Mesothelial cell of epicardium (in vitro differentiated cells): ENCODE results near the gene MMP21. TPM values are rescaled to one million over a fixed set of nuclear protein-coding genes. Genes with fewer than 3 reads are reported as not detected.

Experiments
- DNase-seq, 2 experiments: peaks; one replicate each; pipeline ENCODE4 v3.0.0; 2021; ENCODE audit warnings: low spot score in 2 of 2; ENCODE audit not compliant: unreplicated experiment in 2 of 2
- H3K27ac Mint-ChIP-seq: 2 replicates; pipeline ENCODE4 v1.8.0; 2021; ENCODE audit warnings: mixed read lengths
- H3K27me3 Mint-ChIP-seq: 2 replicates; pipeline ENCODE4 v1.8.0; 2021; ENCODE audit warnings: low read depth, mixed read lengths
- H3K36me3 Mint-ChIP-seq: 2 replicates; pipeline ENCODE4 v1.8.0; 2021; ENCODE audit warnings: mixed read lengths
- H3K4me1 Mint-ChIP-seq: 2 replicates; pipeline ENCODE4 v1.8.0; 2021; ENCODE audit warnings: mixed read lengths
- H3K4me3 Mint-ChIP-seq: 2 replicates; pipeline ENCODE4 v1.8.0; 2021; ENCODE audit warnings: mild to moderate bottlenecking, moderate library complexity, mixed read lengths
- H3K9me3 Mint-ChIP-seq: 2 replicates; pipeline ENCODE4 v1.8.0; 2021; ENCODE audit warnings: mixed read lengths
- CTCF ChIP-seq: fragments of 200-600 bp; sonication (generic); IDR thresholded peaks from one replicate; pipeline ENCODE4 v1.5.0; 2021; ENCODE audit warnings: antibody characterized with exemption; ENCODE audit not compliant: unreplicated experiment
- total RNA-seq: library from RNA; stranded (reverse); gene quantifications from 3 replicates; pipeline ENCODE4 v1.2.1, GENCODE V29; 2021

MMP21 gene
- total RNA-seq, 1 donor from 2014 or later, result 0.18 TPM

- DNase-seq, result no peak
- no peak for TF ChIP-seq CTCF
- Mint-ChIP-seq H3K27ac (no peak overlapping the region), H3K4me1 (no peaks in the 10 kb centered on the region), H3K27me3 (no peaks in the 10 kb centered on the region), H3K36me3 (peaks cover under 1% of the 10 kb centered on the region), H3K9me3 (peaks cover 6% of the 10 kb centered on the region), H3K4me3 (no peak overlapping the region)
Measured at GRCh38 chr10:125774581-125775191, 935 bp downstream of the MMP21 start.

- DNase-seq, result no peak
Measured at GRCh38 chr10:125773687-125774543, 1.7 kb downstream of the MMP21 start.

GRCh38 chr10:125772864-125773180 lies 2.8 kb downstream of the MMP21 start:
- peaks cover 10% of the 10 kb centered on the region for H3K4me1 Mint-ChIP-seq
- H3K36me3 Mint-ChIP-seq, result peaks cover 6% of the 10 kb centered on the region
- TF ChIP-seq CTCF, result no peak
- DNase-seq, result no peak
- H3K27me3 Mint-ChIP-seq, result no peaks in the 10 kb centered on the region
- no peak overlapping the region for H3K4me3 Mint-ChIP-seq
- H3K9me3 Mint-ChIP-seq, result no peaks in the 10 kb centered on the region
- H3K27ac Mint-ChIP-seq, result no peak overlapping the region

More at GRCh38 chr10:125773687-125774543, 1.7 kb downstream of the MMP21 start:
- peaks cover 1% of the 10 kb centered on the region for H3K9me3 Mint-ChIP-seq
- peaks cover 6% of the 10 kb centered on the region for H3K36me3 Mint-ChIP-seq
- H3K4me3 Mint-ChIP-seq, result no peak overlapping the region
- H3K27me3 Mint-ChIP-seq, result no peaks in the 10 kb centered on the region
- H3K27ac Mint-ChIP-seq, result no peak overlapping the region
- TF ChIP-seq CTCF, result no peak
- H3K4me1 Mint-ChIP-seq, result peaks cover under 1% of the 10 kb centered on the region

GRCh38 chr10:125772112-125772863 lies 3.3 kb downstream of the MMP21 start:
- Mint-ChIP-seq H3K27me3 (no peaks in the 10 kb centered on the region), H3K36me3 (peaks cover 9% of the 10 kb centered on the region), H3K9me3 (no peaks in the 10 kb centered on the region), H3K4me3 (no peak overlapping the region), H3K4me1 (peaks cover 14% of the 10 kb centered on the region), H3K27ac (no peak overlapping the region)
- no peak for DNase-seq
- TF ChIP-seq CTCF, result no peak

- DNase-seq, result no peak
- Mint-ChIP-seq H3K4me3 (no peak overlapping the region), H3K27me3 (no peaks in the 10 kb centered on the region), H3K4me1 (peaks cover 14% of the 10 kb centered on the region), H3K36me3 (peaks cover 17% of the 10 kb centered on the region), H3K9me3 (no peaks in the 10 kb centered on the region), H3K27ac (no peak overlapping the region)
- TF ChIP-seq CTCF, result no peak
Measured at GRCh38 chr10:125770844-125771243, 4.8 kb downstream of the MMP21 start.
